Activated CD4-positive, alpha-beta memory T cell treated with anti-CD3 and anti-CD28 coated beads, Interleukin-2, amount 10 ng/mL, durations not matched to agents 7 days and 5 days (primary cell): ENCODE measurements around the gene HLCS. TPM values are rescaled to one million over a fixed set of nuclear protein-coding genes. Genes with fewer than 3 reads are reported as not detected.

Experiments used
- total RNA-seq, 2 experiments: library from RNA; stranded (reverse); gene quantifications; one replicate each; pipeline ENCODE4 v1.2.3, GENCODE V29; 2021

HLCS gene
- total RNA-seq, 2 experiments from 2014 or later = 13.3 to 13.9 TPM

Other genes starting within 250 kb of the HLCS start
- not detected for gene RIPPLY3, start 40.0 kb upstream of the HLCS start, total RNA-seq
- gene PIGP, start 106.4 kb upstream of the HLCS start, total RNA-seq = 10 to 100 TPM; 17.2 TPM
- gene TTC3, start 106.6 kb upstream of the HLCS start, total RNA-seq = 10 to 100 TPM; 43.9 to 44.5 TPM